ENCODE results near the gene TTC19. TPM values are rescaled to one million over a fixed set of nuclear protein-coding genes. Genes with fewer than 3 reads are reported as not detected.

TTC19 gene, protein sequence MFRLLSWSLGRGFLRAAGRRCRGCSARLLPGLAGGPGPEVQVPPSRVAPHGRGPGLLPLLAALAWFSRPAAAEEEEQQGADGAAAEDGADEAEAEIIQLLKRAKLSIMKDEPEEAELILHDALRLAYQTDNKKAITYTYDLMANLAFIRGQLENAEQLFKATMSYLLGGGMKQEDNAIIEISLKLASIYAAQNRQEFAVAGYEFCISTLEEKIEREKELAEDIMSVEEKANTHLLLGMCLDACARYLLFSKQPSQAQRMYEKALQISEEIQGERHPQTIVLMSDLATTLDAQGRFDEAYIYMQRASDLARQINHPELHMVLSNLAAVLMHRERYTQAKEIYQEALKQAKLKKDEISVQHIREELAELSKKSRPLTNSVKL
- 46.8 and 51.9 TPM in 2 replicates for total RNA-seq

DNA sequence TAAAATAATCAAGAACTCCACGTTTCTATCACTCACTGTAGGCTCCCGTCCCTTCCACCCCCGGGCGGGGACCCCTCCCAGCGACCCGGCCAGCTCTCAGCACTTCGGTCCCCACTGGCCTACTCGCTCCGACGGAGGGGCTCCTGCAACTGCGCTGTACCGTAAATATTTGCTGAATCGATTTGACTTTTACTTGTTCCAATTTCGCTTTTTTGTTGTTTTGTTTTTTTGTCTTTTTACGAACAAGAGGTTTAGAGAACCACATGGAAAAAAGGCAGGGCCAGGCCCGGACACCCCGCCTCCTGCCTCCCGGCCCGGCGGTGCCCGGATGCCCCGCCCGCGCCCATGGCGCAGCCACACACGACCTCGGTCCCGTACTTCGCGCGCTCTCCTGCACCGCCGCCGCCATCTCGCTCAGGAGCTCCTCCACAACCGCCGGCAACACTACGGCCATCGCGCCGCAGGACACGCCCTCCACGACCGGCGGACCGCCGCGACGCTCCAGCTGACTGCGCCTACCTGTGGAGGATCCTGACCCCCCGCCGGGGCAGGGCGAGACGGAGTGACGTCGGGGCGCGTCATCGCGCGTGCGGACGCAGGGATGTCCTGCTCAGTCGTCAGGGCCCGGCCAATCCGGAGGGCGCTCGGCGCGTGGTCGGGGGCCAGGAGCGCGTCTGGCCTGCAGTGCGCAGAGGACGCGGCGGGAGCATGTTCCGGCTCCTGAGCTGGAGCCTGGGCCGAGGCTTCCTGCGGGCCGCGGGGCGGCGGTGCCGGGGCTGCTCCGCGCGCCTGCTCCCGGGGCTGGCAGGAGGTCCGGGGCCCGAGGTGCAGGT lies at the start of gene TTC19, which contains the start of gene ZSWIM7:
Gene TTC19 (plus strand): TSS at position 684 of the 833 bp plus-strand sequence. CDS start 25 bp downstream, at position 709.
Gene ZSWIM7 (minus strand): TSS at position 564 of the 833 bp plus-strand sequence. CDS start 110 bp downstream, at position 454.

Other genes with a start within 250 kb of the TTC19 start
- gene ADORA2B, start 54.7 kb upstream of the TTC19 start, total RNA-seq: 11.2 and 24.5 TPM in 2 replicates
- 7.9 and 22.7 TPM in 2 replicates for gene ZSWIM7, start 120 bp upstream of the TTC19 start, total RNA-seq
- 73.9 and 90.6 TPM in 2 replicates for gene NCOR1, start 215.7 kb downstream of the TTC19 start, total RNA-seq
- gene PIGL, start 217.4 kb downstream of the TTC19 start, total RNA-seq: 15.5 and 21.7 TPM in 2 replicates

Measured in smooth muscle cell of trachea (primary cell).